ENCODE data around the gene PFDN1.

The PFDN1 gene

DNA sequence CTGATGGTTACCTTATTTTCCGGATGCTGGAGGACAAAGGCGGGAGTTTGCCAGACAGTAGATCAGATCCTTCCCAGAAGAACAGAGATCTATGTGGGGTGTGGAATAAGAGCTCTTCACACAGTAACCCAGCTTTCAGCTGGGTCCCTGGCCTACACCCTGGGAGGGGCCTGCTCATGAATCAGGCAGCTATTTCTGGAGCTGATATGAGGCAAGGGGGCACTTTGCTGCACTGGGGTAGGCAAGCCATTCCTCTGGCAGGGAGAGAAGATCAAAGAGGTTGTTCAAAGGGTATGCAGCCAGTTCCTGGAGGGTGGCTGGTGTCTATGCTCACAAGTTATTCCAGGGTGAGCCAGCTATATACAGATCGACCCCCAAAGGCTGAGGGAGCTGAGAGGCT, 79.3 kb downstream of the PFDN1 start (continued):
- TF ChIP-seq ISL1 (CRISPR knock-in tag; IDR thresholded peaks at IDR 0.05): no peak
- no peak for TF ChIP-seq RARB (CRISPR knock-in tag; IDR thresholded peaks at IDR 0.05)
- no peak for TF ChIP-seq SNAI2 (CRISPR knock-in tag; IDR thresholded peaks at IDR 0.05)
- TF ChIP-seq BACH2 (CRISPR knock-in tag; IDR thresholded peaks at IDR 0.05; ENCODE audit: borderline replicate concordance): no peak
- TF ChIP-seq ZC3H10 (CRISPR knock-in tag; IDR thresholded peaks at IDR 0.05): no peak

DNA sequence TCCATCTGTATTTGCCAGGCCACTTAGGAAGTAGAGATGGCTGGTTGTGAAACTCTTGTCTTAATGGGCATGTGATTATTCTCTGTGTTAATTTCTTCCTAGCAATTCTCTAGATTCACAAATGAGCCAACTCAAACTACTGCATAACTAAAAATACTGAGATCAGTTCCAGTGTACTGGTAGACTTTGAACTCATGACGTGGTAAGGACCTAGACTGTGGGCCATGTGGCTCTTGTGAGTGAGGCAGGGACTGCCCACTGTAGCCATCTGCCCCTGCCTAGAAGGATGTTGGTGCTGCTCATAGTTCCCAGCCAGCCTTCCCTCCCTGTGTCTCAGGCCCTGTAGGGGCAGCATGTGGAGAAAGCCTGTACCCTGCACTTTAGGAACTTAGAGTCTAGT, 80.5 kb downstream of the PFDN1 start:
- TF ChIP-seq OSR1 (CRISPR knock-in tag; IDR thresholded peaks at IDR 0.05): no peak
- no peak for TF ChIP-seq TSHZ2 (CRISPR knock-in tag; IDR thresholded peaks at IDR 0.05)
- TF ChIP-seq ZC3H10 (CRISPR knock-in tag; IDR thresholded peaks at IDR 0.05): no peak
- no peak for TF ChIP-seq GLIS3 (CRISPR knock-in tag; IDR thresholded peaks at IDR 0.05)
- no peak for TF ChIP-seq ZFP30 (CRISPR knock-in tag; IDR thresholded peaks at IDR 0.05)
- TF ChIP-seq CSDC2 (CRISPR knock-in tag; IDR thresholded peaks at IDR 0.05): no peak
- TF ChIP-seq PPARA (CRISPR knock-in tag; IDR thresholded peaks at IDR 0.05; ENCODE audit: borderline replicate concordance): no peak
- no peak for TF ChIP-seq ARNTL (CRISPR knock-in tag; IDR thresholded peaks at IDR 0.05; ENCODE audit: borderline replicate concordance, low read depth)
- TF ChIP-seq ZNF565 (CRISPR knock-in tag; conservative IDR thresholded peaks at IDR 0.05; ENCODE audit: low read depth): no peak
- TF ChIP-seq ZNF70 (CRISPR knock-in tag; IDR thresholded peaks at IDR 0.05): no peak
- no peak for TF ChIP-seq SNAI2 (CRISPR knock-in tag; IDR thresholded peaks at IDR 0.05)
- no peak for TF ChIP-seq TCF4 (CRISPR knock-in tag; IDR thresholded peaks at IDR 0.05; ENCODE audit: borderline replicate concordance)
- TF ChIP-seq, protein P1, sequence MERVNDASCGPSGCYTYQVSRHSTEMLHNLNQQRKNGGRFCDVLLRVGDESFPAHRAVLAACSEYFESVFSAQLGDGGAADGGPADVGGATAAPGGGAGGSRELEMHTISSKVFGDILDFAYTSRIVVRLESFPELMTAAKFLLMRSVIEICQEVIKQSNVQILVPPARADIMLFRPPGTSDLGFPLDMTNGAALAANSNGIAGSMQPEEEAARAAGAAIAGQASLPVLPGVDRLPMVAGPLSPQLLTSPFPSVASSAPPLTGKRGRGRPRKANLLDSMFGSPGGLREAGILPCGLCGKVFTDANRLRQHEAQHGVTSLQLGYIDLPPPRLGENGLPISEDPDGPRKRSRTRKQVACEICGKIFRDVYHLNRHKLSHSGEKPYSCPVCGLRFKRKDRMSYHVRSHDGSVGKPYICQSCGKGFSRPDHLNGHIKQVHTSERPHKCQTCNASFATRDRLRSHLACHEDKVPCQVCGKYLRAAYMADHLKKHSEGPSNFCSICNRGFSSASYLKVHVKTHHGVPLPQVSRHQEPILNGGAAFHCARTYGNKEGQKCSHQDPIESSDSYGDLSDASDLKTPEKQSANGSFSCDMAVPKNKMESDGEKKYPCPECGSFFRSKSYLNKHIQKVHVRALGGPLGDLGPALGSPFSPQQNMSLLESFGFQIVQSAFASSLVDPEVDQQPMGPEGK (CRISPR knock-in tag; IDR thresholded peaks at IDR 0.05; ENCODE audit: borderline replicate concordance): no peak
- TF ChIP-seq TOX (CRISPR knock-in tag; IDR thresholded peaks at IDR 0.05; ENCODE audit: borderline replicate concordance): no peak
- no peak for TF ChIP-seq ZFP3 (CRISPR knock-in tag; IDR thresholded peaks at IDR 0.05)
- ATAC-seq: no peak

- ATAC-seq: peak; percentile 82
- TF ChIP-seq ZFP30 (CRISPR knock-in tag; IDR thresholded peaks at IDR 0.05) (no peak), CSRNP3 (CRISPR knock-in tag; IDR thresholded peaks at IDR 0.05) (no peak)
- TF ChIP-seq, protein P1 (CRISPR knock-in tag; IDR thresholded peaks at IDR 0.05; ENCODE audit: borderline replicate concordance): no peak
Measured at GRCh38 chr5:140221697-140222223, 81.1 kb downstream of the PFDN1 start.

GRCh38 chr5:140220698-140221064, 82.2 kb downstream of the PFDN1 start:
- TF ChIP-seq SNAI2 (CRISPR knock-in tag; IDR thresholded peaks at IDR 0.05) (0 out of 2 replicates have a peak, but pooled peaks have one; percentile 2), RARB (CRISPR knock-in tag; IDR thresholded peaks at IDR 0.05) (no peak), ZNF70 (CRISPR knock-in tag; IDR thresholded peaks at IDR 0.05) (no peak)
- TF ChIP-seq, protein P1 (CRISPR knock-in tag; IDR thresholded peaks at IDR 0.05; ENCODE audit: borderline replicate concordance): no peak
- no peak; the same call in 2 of the 3 replicates for ATAC-seq

Measured in SK-N-SH treated with all-trans-retinoic acid at 6 μM for 48 hours (cell line).